Stimulated activated CD4-positive, alpha-beta T cell treated with anti-CD3 and anti-CD28 coated beads, Interleukin-12 subunit alpha, Interleukin-12 subunit beta, amount 100 ng/mL, for 4 hours (primary cell): ENCODE results near the gene TENM4.
A peak's percentile ranks its signal among the peaks of the same experiment; 100 is the strongest.
"Not testable (repeated sequence)": the region's sequence is repeated elsewhere in the genome, so short reads cannot be mapped to it uniquely, and the experiment has no call there.

Experiments
- DNase-seq: peaks from one replicate; pipeline ENCODE4 v3.0.0-alpha.2; 2020

TENM4 gene

DNA sequence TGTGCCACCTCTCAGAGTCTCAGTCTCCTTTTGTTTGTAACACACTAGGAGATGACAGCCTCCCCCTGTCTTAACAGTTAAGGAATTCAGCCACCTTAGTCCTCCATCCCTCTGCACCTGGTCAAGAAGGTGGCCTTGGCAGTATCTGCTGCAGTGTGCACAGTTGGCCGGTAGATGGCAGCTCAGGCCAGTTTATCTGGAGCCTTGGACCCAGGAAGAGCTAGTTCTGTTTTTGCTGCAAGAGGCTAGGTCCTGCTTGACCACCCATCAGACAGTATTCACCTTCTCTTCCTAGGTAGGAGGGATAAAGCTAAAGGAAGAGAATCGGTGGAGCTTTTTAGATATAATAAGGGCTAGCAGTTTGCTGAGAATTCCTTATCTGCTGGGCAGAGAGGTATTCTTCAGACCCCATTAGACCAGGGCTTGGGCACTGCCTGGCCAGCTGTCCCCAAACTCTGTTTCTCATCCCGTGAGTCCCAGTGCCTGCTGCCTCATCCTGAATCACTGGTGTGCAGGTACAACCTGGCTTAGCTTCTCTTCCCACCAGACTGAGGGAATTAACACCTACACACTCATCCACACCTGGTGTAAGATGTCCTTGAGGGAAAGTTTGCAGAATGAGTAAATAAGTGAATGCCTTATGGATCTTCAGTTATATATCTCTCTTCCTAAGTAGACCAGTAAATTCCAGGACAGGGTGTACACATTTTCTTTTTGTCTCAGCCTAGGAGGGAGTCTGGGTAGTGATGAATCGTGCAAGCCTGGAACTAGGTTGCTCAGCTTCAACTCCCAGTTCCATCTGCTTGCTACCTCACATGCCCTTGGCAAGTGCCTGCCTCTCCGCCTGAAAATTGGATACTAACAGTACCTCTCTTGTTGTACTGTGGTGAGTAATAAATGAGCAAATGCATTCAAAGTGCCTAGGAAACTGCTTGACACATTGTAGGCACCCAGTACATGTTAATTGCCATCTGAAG is 795.3 kb downstream of the TENM4 start:
- peak; percentile 52 for DNase-seq

DNA sequence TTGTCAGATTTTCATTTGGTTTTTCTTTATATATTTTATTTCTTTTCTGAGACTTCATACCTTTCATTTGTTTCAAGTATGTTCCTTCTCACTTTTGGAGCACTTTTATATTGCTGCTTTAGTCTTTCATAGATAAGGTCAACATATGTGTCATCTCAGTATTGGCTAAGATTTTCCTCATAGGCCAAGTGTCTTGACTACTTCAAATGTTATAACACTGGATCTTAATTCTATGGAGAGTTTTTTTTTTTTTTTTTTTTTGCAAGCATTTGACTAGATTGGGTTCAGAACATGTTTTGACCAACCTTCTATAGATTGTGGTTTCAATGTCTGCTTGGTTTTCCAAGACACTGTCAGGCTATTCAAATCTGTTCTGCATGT is 797.2 kb downstream of the TENM4 start:
- DNase-seq, result no peak

DNA sequence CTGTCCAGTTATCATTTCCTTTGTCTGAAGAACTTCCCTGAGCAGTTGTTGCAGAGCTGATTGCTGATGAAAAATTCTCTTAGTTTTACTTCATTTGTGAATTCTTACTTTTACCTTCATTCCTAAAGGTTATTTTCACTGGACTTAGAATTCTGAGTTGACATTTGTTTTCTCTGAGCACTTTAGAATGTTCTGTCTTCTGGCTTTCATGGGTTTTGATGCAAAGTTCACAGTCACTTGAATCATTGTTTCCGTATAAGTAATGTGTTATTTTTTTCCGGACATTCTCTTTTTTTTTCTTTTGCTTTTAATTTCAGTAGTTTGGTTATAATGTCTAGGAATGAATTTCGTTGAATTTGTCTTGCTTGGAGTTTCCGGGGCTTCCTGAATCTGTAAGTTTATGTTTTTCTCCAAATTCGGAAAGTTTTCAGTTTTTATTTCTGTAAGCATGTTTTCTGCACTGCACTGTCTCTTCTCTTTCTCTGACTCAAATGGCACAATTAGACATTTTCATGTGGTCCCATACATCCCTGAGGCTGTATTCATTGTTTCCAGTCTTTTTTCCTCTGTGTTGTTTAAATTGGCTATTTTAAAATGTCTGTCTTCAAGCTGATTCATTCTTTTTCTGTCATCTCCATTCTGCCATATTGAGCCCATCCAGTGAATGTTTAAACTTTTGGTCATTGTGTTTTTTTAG is 797.7 kb downstream of the TENM4 start:
- no peak for DNase-seq

GRCh38 chr11:78641541-78641940 is 799.3 kb downstream of the TENM4 start:
- DNase-seq, result no peak

GRCh38 chr11:78638704-78639380 is 802.0 kb downstream of the TENM4 start:
- no peak for DNase-seq

DNA sequence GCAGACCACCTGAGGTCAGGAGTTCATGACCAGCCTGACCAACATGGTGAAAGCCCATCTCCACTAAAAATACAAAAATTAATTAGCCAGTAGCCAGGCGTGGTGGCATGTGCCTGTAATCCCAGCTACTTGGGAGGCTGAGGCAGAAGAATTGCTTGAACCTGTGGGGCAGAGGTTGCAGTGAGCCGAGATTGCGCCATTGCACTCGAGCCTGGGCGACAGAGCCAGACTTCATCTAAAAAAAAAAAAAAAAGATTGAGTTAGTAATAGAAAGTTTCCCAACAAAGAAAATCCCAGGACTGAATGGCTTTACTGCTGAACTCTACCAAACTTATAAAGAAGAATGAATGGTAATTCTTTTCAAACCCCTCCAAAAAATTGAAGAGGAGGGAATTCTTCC is 803.3 kb downstream of the TENM4 start:
- DNase-seq, result not testable (repeated sequence)

DNA sequence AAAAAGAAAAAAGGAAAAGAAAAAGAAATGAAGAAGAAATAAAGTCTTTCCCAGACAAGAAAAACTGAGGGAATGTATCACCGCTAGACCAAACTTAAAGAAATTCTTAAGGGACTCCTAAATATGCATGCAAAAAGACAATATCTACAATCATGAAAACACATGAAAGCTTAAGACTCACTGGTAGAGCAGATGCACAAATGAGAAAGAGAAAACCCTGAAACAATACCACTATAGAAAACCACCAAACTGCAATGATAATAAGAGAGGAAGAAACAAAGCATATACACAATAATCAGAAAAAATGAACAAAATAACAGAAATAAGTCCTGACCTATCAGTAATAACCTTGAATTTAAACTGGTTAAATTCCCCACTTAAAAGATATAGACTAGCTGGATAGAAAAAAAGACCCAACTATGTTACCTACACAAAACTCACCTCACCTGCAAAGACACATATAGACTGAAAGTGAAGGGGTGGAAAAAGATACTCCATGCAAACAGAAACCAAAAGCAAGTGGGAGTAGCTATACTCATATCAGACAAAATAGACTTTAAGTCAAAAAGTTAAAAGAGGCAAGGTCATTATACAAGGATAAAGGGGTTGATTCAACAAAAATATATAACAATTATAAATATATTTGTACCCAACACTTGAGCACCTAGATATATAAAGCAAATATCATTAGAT is 804.9 kb downstream of the TENM4 start:
- no peak for DNase-seq

DNA sequence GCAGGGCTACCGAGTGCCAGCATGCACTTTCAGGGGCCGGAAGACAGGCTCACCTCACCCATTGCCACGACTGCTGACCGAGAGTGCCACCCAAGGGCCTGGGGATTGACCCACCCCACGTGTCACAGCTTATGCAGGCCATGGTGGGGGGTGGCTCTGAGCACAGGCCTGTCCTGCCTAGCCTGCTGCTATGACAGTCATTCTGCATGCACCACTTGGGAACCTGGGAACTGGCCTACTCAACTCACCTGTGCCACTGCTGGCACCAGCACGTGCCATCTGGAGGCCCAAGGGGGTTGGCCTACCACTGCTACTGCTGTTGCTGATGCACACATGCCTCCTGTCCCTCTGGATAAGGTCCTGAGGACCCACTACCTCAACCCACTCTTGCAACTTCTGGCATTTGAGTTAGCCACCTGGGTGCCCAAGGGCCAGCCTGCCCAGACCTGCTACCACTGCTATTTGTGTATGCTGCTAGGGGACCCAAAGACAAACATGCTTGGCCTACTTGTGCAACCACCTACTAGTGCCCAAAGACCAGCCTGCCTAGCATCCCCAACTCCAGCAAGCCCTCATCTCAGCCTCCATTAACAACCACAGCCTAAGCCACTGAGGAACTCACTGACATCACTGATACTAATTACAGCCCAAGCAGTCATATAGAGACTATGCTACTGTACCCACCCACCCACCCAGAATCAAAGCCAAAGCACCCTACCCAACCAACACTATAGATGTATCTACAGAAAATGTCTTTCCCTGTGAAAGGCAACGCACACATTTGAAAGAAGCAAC is 807.1 kb downstream of the TENM4 start:
- DNase-seq, result no peak

DNA sequence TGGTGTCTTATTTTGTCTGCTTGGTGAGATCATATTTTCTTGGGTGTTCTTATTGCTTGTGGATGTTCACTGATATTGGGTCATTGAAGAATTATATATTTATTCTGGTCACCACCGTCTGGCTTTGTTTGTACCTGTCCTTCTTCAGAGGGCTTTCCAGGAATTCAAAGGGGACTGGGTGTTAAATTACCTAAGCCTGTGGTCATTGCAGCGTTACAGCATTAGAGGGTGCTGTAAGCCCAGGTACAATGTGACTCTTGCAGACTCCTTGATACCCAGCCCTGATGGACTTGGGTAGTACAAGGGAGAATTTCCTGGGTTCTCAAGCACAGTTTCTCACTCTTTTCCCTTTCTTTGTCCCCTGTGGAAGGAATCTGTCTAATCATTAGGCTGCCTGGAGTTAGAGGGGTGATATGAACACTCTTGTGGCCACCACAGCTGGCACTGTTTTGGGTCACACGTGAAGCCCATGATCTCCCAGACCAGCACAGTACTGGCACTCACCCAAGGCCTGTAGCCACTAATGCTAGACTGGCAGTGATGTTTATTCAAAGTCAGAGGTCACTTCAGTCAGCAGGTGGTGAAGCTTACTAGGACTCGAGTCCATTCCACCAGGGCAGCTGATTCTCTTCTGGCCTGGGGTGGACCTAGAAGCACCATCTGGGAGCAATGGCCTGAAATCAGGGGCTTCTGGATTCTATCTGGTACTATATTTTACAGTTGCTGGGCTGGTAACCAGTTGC is 810.1 kb downstream of the TENM4 start:
- DNase-seq, result no peak

- DNase-seq, result no peak
Observed at GRCh38 chr11:78630155-78630554, 810.7 kb downstream of the TENM4 start.

GRCh38 chr11:78622666-78623065 is 818.2 kb downstream of the TENM4 start:
- DNase-seq, result no peak

- no peak for DNase-seq
Observed at GRCh38 chr11:78620159-78620558, 820.7 kb downstream of the TENM4 start.

GRCh38 chr11:78615724-78616123 is 825.1 kb downstream of the TENM4 start:
- no peak for DNase-seq

GRCh38 chr11:78613378-78613813 is 827.4 kb downstream of the TENM4 start:
- DNase-seq, result no peak

- no peak for DNase-seq
Observed at GRCh38 chr11:78612721-78613377, 828.0 kb downstream of the TENM4 start.

DNA sequence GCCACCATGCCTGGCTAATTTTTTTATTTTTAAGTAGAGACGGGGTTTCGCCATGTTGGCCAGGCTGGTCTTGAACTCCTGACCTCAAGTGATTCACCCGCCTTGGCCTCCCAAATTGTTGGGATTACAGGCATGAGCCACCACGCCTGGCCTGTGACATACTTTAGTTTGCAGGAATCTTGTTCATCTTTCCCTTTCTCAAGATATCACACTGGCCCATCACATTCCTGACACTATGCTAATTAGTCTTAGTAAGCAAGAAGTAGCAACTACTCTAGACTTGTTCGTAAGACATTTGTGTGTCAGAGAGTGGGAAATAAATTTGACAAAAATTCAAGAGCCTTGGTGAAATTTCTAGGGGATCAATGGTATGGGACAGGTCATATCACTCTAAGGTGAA is 831.5 kb downstream of the TENM4 start:
- not testable (repeated sequence) for DNase-seq

GRCh38 chr11:78607696-78608095 is 833.1 kb downstream of the TENM4 start:
- DNase-seq, result no peak

GRCh38 chr11:78606667-78607066 is 834.2 kb downstream of the TENM4 start:
- no peak for DNase-seq

GRCh38 chr11:78605296-78605695 is 835.5 kb downstream of the TENM4 start:
- DNase-seq, result no peak

GRCh38 chr11:78603792-78604191 is 837.0 kb downstream of the TENM4 start:
- no peak for DNase-seq
